Measurements from ENCODE around the gene ENHO. TPM values are rescaled to one million over a fixed set of nuclear protein-coding genes. Genes with fewer than 3 reads are reported as not detected.
A peak's percentile ranks its signal among the peaks of the same experiment; 100 is the strongest.

Gene ENHO
- total RNA-seq, 4 donors from 2014 or later = 0.91 to 7.6 (median 2.6) TPM; not detected in 1

- WGBS, 2 donors = 82 to 93% methylated on average over 11 to 20 of the region's 20 CpGs
- intact Hi-C loops (cut with DNase I; ENCODE audit: low total_unique reads) = loop anchor here (5.0 kb wide), 1 partner anchor 40 kb away; no protein-coding TSS in a partner anchor
- peak in 1 of 2 donors; percentile 80 for DNase-seq (ENCODE audit: low spot score in 2 of 2)
Measured at GRCh38 chr9:34551751-34552605, 29.2 kb upstream of the ENHO start.

GRCh38 chr9:34550681-34551270, 28.0 kb upstream of the ENHO start:
- intact Hi-C loops (cut with DNase I; ENCODE audit: low total_unique reads) = loop anchor here (5.0 kb wide), 1 partner anchor 42 kb away; no protein-coding TSS in a partner anchor
- WGBS, 2 donors = 73 to 90% methylated on average over 5 of the region's 5 CpGs
- TF ChIP-seq CTCF (IDR thresholded peaks at IDR 0.05) (no peak), POLR2A (IDR thresholded peaks at IDR 0.05) (no peak)
- DNase-seq (ENCODE audit: low spot score in 2 of 2) = peak in 1 of 2 donors; percentile 78
- H3K4me3 ChIP-seq (ENCODE audit: low read depth, poor library complexity, severe bottlenecking) = no peak overlapping the region

More at GRCh38 chr9:34551751-34552605, 29.2 kb upstream of the ENHO start:
- H3K4me3 ChIP-seq (ENCODE audit: low read depth, poor library complexity, severe bottlenecking) = no peak overlapping the region
- TF ChIP-seq CTCF (IDR thresholded peaks at IDR 0.05) (no peak), POLR2A (IDR thresholded peaks at IDR 0.05) (no peak)

GRCh38 chr9:34550016-34550680, 27.4 kb upstream of the ENHO start:
- no peak overlapping the region for H3K4me3 ChIP-seq (ENCODE audit: low read depth, poor library complexity, severe bottlenecking)
- WGBS, 2 donors = 72 to 79% methylated on average over 12 of the region's 12 CpGs
- no peak for TF ChIP-seq POLR2A (IDR thresholded peaks at IDR 0.05)
- no peak for TF ChIP-seq CTCF (IDR thresholded peaks at IDR 0.05)
- peak in 1 of 2 donors; percentile 79 for DNase-seq (ENCODE audit: low spot score in 2 of 2)
- intact Hi-C loops (cut with DNase I; ENCODE audit: low total_unique reads) = loop anchor here (5.0 kb wide), 1 partner anchor 42 kb away; no protein-coding TSS in a partner anchor

GRCh38 chr9:34549407-34549732, 26.6 kb upstream of the ENHO start:
- no peak overlapping the region for H3K4me3 ChIP-seq (ENCODE audit: low read depth, poor library complexity, severe bottlenecking)
- intact Hi-C loops (cut with DNase I; ENCODE audit: low total_unique reads) = no loop called here
- no peak for TF ChIP-seq POLR2A (IDR thresholded peaks at IDR 0.05)
- TF ChIP-seq CTCF (IDR thresholded peaks at IDR 0.05) = no peak
- WGBS, 2 donors = 95 to 97% methylated on average over 5 of the region's 5 CpGs
- peak in 1 of 2 donors; percentile 68 for DNase-seq (ENCODE audit: low spot score in 2 of 2)

GRCh38 chr9:34547960-34548611, 25.3 kb upstream of the ENHO start:
- DNase-seq (ENCODE audit: low spot score in 2 of 2) = peak; percentile 52 to 95
- intact Hi-C loops (cut with DNase I; ENCODE audit: low total_unique reads) = no loop called here
- peak in 1 of 3 donors; percentile 77 for TF ChIP-seq CTCF (IDR thresholded peaks at IDR 0.05)
- no peak for TF ChIP-seq POLR2A (IDR thresholded peaks at IDR 0.05)
- no peak overlapping the region for H3K4me3 ChIP-seq (ENCODE audit: low read depth, poor library complexity, severe bottlenecking)
- WGBS, 2 donors = 11 to 15% methylated on average over 13 of the region's 13 CpGs

Data from lower leg skin (tissue), 4 donors.